Measurements from ENCODE around the gene ARID1A.

DNA sequence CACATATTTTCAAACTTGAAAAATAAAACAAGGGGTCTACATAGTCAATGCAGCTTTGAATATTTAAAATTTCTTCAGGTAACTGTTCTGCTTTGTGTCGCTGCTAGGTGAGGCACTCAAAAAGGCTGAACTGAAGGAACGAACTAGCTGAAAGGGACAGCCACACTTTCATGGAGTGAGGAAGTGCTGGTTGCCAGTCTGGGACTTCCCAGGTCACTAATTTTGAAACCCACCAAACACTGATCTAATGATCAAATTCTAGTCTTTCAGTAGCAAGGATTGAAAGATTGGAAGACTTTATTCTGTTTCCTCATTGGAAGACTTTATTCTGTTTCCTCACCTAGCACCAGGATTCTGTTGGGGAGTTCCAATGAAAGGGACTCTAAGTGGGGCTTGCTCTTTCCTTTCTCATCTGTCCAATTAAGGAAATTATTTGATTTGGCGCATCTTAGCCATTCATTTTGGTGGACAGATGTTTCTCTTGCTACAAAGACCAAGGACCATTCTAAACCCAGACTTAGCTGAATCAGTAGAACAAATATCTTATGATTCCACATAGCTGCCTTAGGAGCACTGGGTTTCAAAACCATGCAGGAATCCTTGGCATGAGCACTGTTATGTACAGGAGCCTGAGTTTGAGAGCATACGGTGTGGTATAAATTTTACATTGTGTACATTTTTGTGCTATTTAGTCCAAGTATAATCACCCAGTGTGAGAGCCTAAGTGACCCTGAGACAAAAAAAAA lies 10.9 kb upstream of the ARID1A start:
- TF ChIP-seq, protein P1, sequence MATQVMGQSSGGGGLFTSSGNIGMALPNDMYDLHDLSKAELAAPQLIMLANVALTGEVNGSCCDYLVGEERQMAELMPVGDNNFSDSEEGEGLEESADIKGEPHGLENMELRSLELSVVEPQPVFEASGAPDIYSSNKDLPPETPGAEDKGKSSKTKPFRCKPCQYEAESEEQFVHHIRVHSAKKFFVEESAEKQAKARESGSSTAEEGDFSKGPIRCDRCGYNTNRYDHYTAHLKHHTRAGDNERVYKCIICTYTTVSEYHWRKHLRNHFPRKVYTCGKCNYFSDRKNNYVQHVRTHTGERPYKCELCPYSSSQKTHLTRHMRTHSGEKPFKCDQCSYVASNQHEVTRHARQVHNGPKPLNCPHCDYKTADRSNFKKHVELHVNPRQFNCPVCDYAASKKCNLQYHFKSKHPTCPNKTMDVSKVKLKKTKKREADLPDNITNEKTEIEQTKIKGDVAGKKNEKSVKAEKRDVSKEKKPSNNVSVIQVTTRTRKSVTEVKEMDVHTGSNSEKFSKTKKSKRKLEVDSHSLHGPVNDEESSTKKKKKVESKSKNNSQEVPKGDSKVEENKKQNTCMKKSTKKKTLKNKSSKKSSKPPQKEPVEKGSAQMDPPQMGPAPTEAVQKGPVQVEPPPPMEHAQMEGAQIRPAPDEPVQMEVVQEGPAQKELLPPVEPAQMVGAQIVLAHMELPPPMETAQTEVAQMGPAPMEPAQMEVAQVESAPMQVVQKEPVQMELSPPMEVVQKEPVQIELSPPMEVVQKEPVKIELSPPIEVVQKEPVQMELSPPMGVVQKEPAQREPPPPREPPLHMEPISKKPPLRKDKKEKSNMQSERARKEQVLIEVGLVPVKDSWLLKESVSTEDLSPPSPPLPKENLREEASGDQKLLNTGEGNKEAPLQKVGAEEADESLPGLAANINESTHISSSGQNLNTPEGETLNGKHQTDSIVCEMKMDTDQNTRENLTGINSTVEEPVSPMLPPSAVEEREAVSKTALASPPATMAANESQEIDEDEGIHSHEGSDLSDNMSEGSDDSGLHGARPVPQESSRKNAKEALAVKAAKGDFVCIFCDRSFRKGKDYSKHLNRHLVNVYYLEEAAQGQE (IDR thresholded peaks at IDR 0.05; ENCODE audit: low read depth), result no peak
- TF ChIP-seq CEBPB (IDR thresholded peaks at IDR 0.05), result no peak
- TF ChIP-seq TAF1 (IDR thresholded peaks at IDR 0.05; ENCODE audit: low read depth), result no peak
- no peak for TF ChIP-seq EP300 (IDR thresholded peaks at IDR 0.05; ENCODE audit: borderline replicate concordance)
- TF ChIP-seq NFIC (IDR thresholded peaks at IDR 0.05), result no peak
- TF ChIP-seq, protein P2, sequence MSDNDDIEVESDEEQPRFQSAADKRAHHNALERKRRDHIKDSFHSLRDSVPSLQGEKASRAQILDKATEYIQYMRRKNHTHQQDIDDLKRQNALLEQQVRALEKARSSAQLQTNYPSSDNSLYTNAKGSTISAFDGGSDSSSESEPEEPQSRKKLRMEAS (IDR thresholded peaks at IDR 0.05), result no peak
- TF ChIP-seq, protein P3, sequence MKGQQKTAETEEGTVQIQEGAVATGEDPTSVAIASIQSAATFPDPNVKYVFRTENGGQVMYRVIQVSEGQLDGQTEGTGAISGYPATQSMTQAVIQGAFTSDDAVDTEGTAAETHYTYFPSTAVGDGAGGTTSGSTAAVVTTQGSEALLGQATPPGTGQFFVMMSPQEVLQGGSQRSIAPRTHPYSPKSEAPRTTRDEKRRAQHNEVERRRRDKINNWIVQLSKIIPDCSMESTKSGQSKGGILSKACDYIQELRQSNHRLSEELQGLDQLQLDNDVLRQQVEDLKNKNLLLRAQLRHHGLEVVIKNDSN (IDR thresholded peaks at IDR 0.05), result no peak
- no peak for TF ChIP-seq YY1 (IDR thresholded peaks at IDR 0.05; ENCODE audit: low read depth)

Measured in Ishikawa (cell line).